HEK293 (cell line): ENCODE data around the gene TMEM92.

Experiments
- CTCF ChIA-PET: fragments of 350-600 bp; formaldehyde crosslinking; extraction: SDS; loops from one replicate; lab custom pipeline; 2021; ENCODE audit warnings: antibody characterized with exemption; lab: Yijun Ruan, JAX
- POLR2A ChIA-PET: fragments of 300-600 bp; formaldehyde crosslinking; extraction: SDS; loops from one replicate; lab custom pipeline; 2020; ENCODE audit warnings: antibody characterized with exemption, inconsistent platforms; lab: Yijun Ruan, JAX
- H3K27ac ChIP-seq: fragments of 200-500 bp; sonication (Bioruptor generic); 2 replicates; pipeline ENCODE4 v1.5.1; 2014; ENCODE audit warnings: low read depth, low read length, control low read depth, inconsistent platforms; ENCODE audit errors: extremely low read depth
- H3K36me3 ChIP-seq, 2 experiments: fragments of 200-500 bp in 1 of 2; sonication (Bioruptor generic) in 1 of 2; 1 replicate in 1 of 2; 2 replicates in 1 of 2; pipeline ENCODE4 v1.5.1; 2014 to 2017; ENCODE audit warnings: inconsistent platforms in 2 of 2, low read length in 2 of 2; ENCODE audit not compliant: control insufficient read depth in 2 of 2, insufficient read depth in 1 of 2
- H3K4me1 ChIP-seq: fragments of 200-500 bp; sonication (Bioruptor generic); 2 replicates; pipeline ENCODE4 v1.5.1; 2014; ENCODE audit warnings: mild to moderate bottlenecking, low read length, inconsistent platforms; ENCODE audit not compliant: control insufficient read depth, insufficient read depth
- H3K4me3 ChIP-seq: 2 replicates; pipeline ENCODE4 v1.5.1; 2011; ENCODE audit warnings: low read depth, mild to moderate bottlenecking, control low read depth, low read length, moderate library complexity
- H3K9me3 ChIP-seq: fragments of 200-500 bp; sonication (Bioruptor generic); 2 replicates; pipeline ENCODE4 v1.5.1; 2014; ENCODE audit warnings: low read depth, low read length, inconsistent platforms; ENCODE audit not compliant: control insufficient read depth, insufficient read depth
- EGR2 ChIP-seq: fragments of 450-650 bp; formaldehyde crosslinking; IDR thresholded peaks from 2 replicates; pipeline ENCODE4 v1.5.1; 2016; ENCODE audit warnings: low read depth, missing biosample characterization, missing genetic modification characterization
- GLIS1 ChIP-seq: fragments of 450-650 bp; formaldehyde crosslinking; IDR thresholded peaks from 2 replicates; pipeline ENCODE4 v1.5.1; 2016; ENCODE audit warnings: missing biosample characterization, missing genetic modification characterization
- GLIS2 ChIP-seq: fragments of 450-650 bp; formaldehyde crosslinking; IDR thresholded peaks from 2 replicates; pipeline ENCODE4 v1.5.1; 2016; ENCODE audit warnings: missing biosample characterization, missing genetic modification characterization
- KLF1 ChIP-seq: fragments of 450-650 bp; formaldehyde crosslinking; IDR thresholded peaks from 2 replicates; pipeline ENCODE4 v1.5.1; 2016; ENCODE audit warnings: missing biosample characterization, missing genetic modification characterization
- KLF8 ChIP-seq: fragments of 450-650 bp; formaldehyde crosslinking; IDR thresholded peaks from 2 replicates; pipeline ENCODE4 v1.5.1; 2016; ENCODE audit warnings: missing biosample characterization, missing genetic modification characterization
- MYNN ChIP-seq: fragments of 450-650 bp; formaldehyde crosslinking; IDR thresholded peaks from 2 replicates; pipeline ENCODE4 v1.5.1; 2016; ENCODE audit warnings: missing biosample characterization, missing genetic modification characterization, borderline replicate concordance
- SALL2 ChIP-seq: fragments of 450-650 bp; formaldehyde crosslinking; IDR thresholded peaks from 2 replicates; pipeline ENCODE4 v1.5.0; 2017; ENCODE audit warnings: missing biosample characterization, mild to moderate bottlenecking, missing genetic modification characterization, borderline replicate concordance
- ZBTB1 ChIP-seq: fragments of 450-650 bp; formaldehyde crosslinking; IDR thresholded peaks from 2 replicates; pipeline ENCODE4 v1.5.1; 2016; ENCODE audit warnings: missing biosample characterization, missing genetic modification characterization
- ZBTB21 ChIP-seq: fragments of 450-650 bp; formaldehyde crosslinking; IDR thresholded peaks from 2 replicates; pipeline ENCODE4 v1.5.1; 2017; ENCODE audit warnings: missing biosample characterization, missing genetic modification characterization
- ZNF280C ChIP-seq: fragments of 450-650 bp; formaldehyde crosslinking; IDR thresholded peaks from 2 replicates; pipeline ENCODE4 v1.5.1; 2016; ENCODE audit warnings: missing biosample characterization, missing genetic modification characterization
- ZNF335 ChIP-seq: fragments of 450-650 bp; formaldehyde crosslinking; conservative IDR thresholded peaks from 2 replicates; pipeline ENCODE4 v1.5.1; 2016; ENCODE audit warnings: missing biosample characterization, missing genetic modification characterization
- ZNF513 ChIP-seq: fragments of 450-650 bp; IDR thresholded peaks from 2 replicates; pipeline ENCODE4 v1.5.1; 2018; ENCODE audit warnings: missing biosample characterization, missing genetic modification characterization
- ZNF560 ChIP-seq: fragments of 450-650 bp; formaldehyde crosslinking; IDR thresholded peaks from 2 replicates; pipeline ENCODE4 v1.5.1; 2017; ENCODE audit warnings: missing biosample characterization, missing genetic modification characterization, borderline replicate concordance
- ZNF654 ChIP-seq: fragments of 450-650 bp; formaldehyde crosslinking; IDR thresholded peaks from 2 replicates; pipeline ENCODE4 v1.5.1; 2016; ENCODE audit warnings: low read depth, missing biosample characterization, missing genetic modification characterization
- ZNF658 ChIP-seq: fragments of 450-650 bp; formaldehyde crosslinking; IDR thresholded peaks from 2 replicates; pipeline ENCODE4; 2016; ENCODE audit warnings: missing biosample characterization, missing genetic modification characterization
- ZNF785 ChIP-seq: fragments of 450-650 bp; formaldehyde crosslinking; IDR thresholded peaks from 2 replicates; pipeline ENCODE4 v1.5.1; 2016; ENCODE audit warnings: missing biosample characterization, missing genetic modification characterization
- ZSCAN16 ChIP-seq: fragments of 450-650 bp; formaldehyde crosslinking; IDR thresholded peaks from 2 replicates; pipeline ENCODE4 v1.5.1; 2016; ENCODE audit warnings: missing biosample characterization, missing genetic modification characterization
- ZSCAN18 ChIP-seq: fragments of 450-650 bp; formaldehyde crosslinking; IDR thresholded peaks from 2 replicates; pipeline ENCODE4 v1.5.1; 2016; ENCODE audit warnings: missing biosample characterization, missing genetic modification characterization

Gene TMEM92

GRCh38 chr17:50259477-50260324 lies 14.6 kb upstream of the TMEM92 start:
- no peak overlapping the region for H3K27ac ChIP-seq
- TF ChIP-seq MYNN, result no peak
- peak; percentile 38 for TF ChIP-seq GLIS1 (tag by site-specific recombination)
- TF ChIP-seq ZNF785 (tag by site-specific recombination), result no peak
- TF ChIP-seq KLF1 (tag by site-specific recombination), result no peak
- TF ChIP-seq GLIS2 (tag by site-specific recombination), result 0 out of 2 replicates have a peak, but pooled peaks have one; percentile 17
- CTCF ChIA-PET, result interaction anchor here (1.1 kb wide), 1 partner anchor 60 kb away, joined by 5 read pairs; no protein-coding TSS in a partner anchor

GRCh38 chr17:50260501-50260911 lies 13.8 kb upstream of the TMEM92 start:
- TF ChIP-seq ZNF280C (no peak), ZNF654 (tag by site-specific recombination) (no peak), ZSCAN16 (tag by site-specific recombination) (no peak), GLIS1 (tag by site-specific recombination) (peak; percentile 67), ZNF335 (tag by site-specific recombination) (no peak), ZNF513 (tag by site-specific recombination) (no peak), ZNF560 (no peak), KLF8 (tag by site-specific recombination) (no peak), ZBTB1 (no peak), ZSCAN18 (tag by site-specific recombination) (no peak), EGR2 (tag by site-specific recombination) (peak; percentile 22; the same call in 1 of the 2 replicates), ZNF658 (tag by site-specific recombination) (no peak), ZBTB21 (no peak), SALL2 (tag by site-specific recombination) (no peak)
- POLR2A ChIA-PET, result no interaction called here
- CTCF ChIA-PET, result interaction anchor here (0.6 to 2.0 kb wide), 3 partner anchors 9 to 61 kb away, joined by 3 to 7 read pairs (median 5); no protein-coding TSS in a partner anchor

More at GRCh38 chr17:50259477-50260324, 14.6 kb upstream of the TMEM92 start:
- Histone ChIP-seq H3K4me1 (no peaks in the 10 kb centered on the region), H3K9me3 (no peaks in the 10 kb centered on the region), H3K36me3 (no peaks in the 10 kb centered on the region), H3K4me3 (no peak overlapping the region)
- POLR2A ChIA-PET, result interaction anchor here (0.6 kb wide), 1 partner anchor 60 kb away, joined by 3 read pairs; no protein-coding TSS in a partner anchor

More at GRCh38 chr17:50260501-50260911, 13.8 kb upstream of the TMEM92 start:
- Histone ChIP-seq H3K4me3 (no peak overlapping the region), H3K27ac (no peak overlapping the region), H3K9me3 (no peaks in the 10 kb centered on the region), H3K36me3 (no peaks in the 10 kb centered on the region), H3K4me1 (no peaks in the 10 kb centered on the region)
